ENCODE measurements around the gene TCP10L. TPM values are rescaled to one million over a fixed set of nuclear protein-coding genes. Genes with fewer than 3 reads are reported as not detected.

The TCP10L gene
- total RNA-seq, 2 experiments from 2014 or later, result 0.34 to 0.41 TPM

DNA sequence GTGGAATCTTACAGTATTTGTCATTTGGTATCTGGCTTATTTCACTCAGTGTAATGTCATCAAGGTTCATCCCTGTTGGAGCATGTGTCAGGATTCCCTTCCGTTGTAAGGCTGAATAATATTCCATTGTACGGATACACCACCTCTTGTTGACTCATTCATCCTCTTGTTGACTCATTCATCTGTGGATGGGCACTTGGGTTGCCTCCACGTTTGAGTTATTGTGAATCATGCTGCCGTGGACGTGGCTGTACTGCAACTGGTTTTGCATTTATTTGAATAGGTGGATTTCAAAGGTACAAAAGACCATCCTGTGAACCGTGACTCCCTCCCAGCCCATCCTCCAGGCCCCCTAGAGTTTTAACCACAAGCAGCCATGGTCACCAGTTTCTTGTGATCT, 11.9 kb upstream of the TCP10L start:
- Mint-ChIP-seq H3K27ac (no peak overlapping the region), H3K36me3 (ENCODE audit: low read depth) (peaks cover 24% of the 10 kb centered on the region), H3K4me3 (no peak overlapping the region), H3K27me3 (no peaks in the 10 kb centered on the region), H3K4me1 (ENCODE audit: low read depth) (no peaks in the 10 kb centered on the region), H3K9me3 (no peaks in the 10 kb centered on the region)
- no peaks in the 10 kb centered on the region for H3K27me3 ChIP-seq (ENCODE audit: control insufficient read depth in 1 of 2, insufficient read depth in 2 of 2, low read length in 2 of 2)
- DNase-seq (no peak), ATAC-seq (ENCODE audit: poor library complexity) (no peak)
- H3K9me3 ChIP-seq (ENCODE audit: control insufficient read depth in 1 of 2, insufficient read depth in 1 of 2, low read length in 2 of 2), result no peaks in the 10 kb centered on the region
- no peak overlapping the region for H3K27ac ChIP-seq (ENCODE audit: low read depth in 1 of 2, low read length in 2 of 2)
- H3K4me1 ChIP-seq (ENCODE audit: insufficient read depth, low read length), result no peaks in the 10 kb centered on the region
- ChIA-PET POLR2A (no interaction called here), CTCF (no interaction called here)
- intact Hi-C loops (cut with DNase I, micrococcal nuclease), result loop anchor here in 1 of 2 experiments (5.0 kb wide), 1 partner anchor 810 kb away; no protein-coding TSS in a partner anchor
- TF ChIP-seq CTCF (IDR thresholded peaks at IDR 0.05), result no peak
- H3K36me3 ChIP-seq (ENCODE audit: insufficient read depth, low read length), result peaks cover 13% of the 10 kb centered on the region
- no peak overlapping the region for H3K4me3 ChIP-seq (ENCODE audit: low read length)

DNA sequence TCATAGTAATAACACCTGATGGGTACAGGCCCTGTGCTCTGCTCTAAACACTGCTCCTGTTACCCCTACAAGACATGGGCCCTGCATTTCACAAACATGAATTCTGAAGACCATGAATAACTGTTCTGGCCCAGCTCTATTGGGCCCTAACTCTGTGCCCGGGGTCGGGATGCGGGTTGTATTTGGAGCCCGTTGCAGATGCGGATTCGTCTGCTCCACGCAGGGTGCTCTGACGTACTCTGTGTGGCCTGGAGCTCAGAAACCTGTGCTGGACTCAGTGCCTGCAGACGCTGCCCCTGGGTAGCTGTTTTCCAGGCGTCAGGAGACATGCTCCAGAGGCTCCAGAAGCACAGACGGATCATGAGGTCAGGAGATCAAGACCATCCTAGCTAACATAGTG, 10.1 kb upstream of the TCP10L start:
- peaks cover 10% of the 10 kb centered on the region for H3K36me3 Mint-ChIP-seq (ENCODE audit: low read depth)
- Histone ChIP-seq H3K27ac (ENCODE audit: low read depth in 1 of 2, low read length in 2 of 2) (no peak overlapping the region), H3K27me3 (ENCODE audit: control insufficient read depth in 1 of 2, insufficient read depth in 2 of 2, low read length in 2 of 2) (no peaks in the 10 kb centered on the region), H3K4me1 (ENCODE audit: insufficient read depth, low read length) (no peaks in the 10 kb centered on the region), H3K36me3 (ENCODE audit: insufficient read depth, low read length) (peaks cover 5% of the 10 kb centered on the region), H3K9me3 (ENCODE audit: control insufficient read depth in 1 of 2, insufficient read depth in 1 of 2, low read length in 2 of 2) (no peaks in the 10 kb centered on the region), H3K4me3 (ENCODE audit: low read length) (no peak overlapping the region)
- DNase-seq (no peak), ATAC-seq (ENCODE audit: poor library complexity) (no peak)
- no peak for TF ChIP-seq CTCF (IDR thresholded peaks at IDR 0.05)
- no peaks in the 10 kb centered on the region for H3K4me1 Mint-ChIP-seq (ENCODE audit: low read depth)
- no peaks in the 10 kb centered on the region for H3K27me3 Mint-ChIP-seq
- no peak overlapping the region for H3K4me3 Mint-ChIP-seq
- H3K9me3 Mint-ChIP-seq, result no peaks in the 10 kb centered on the region
- intact Hi-C loops (cut with DNase I, micrococcal nuclease), result loop anchor here in 1 of 2 experiments (5.0 kb wide), 1 partner anchor 808 kb away; no protein-coding TSS in a partner anchor
- no peak overlapping the region for H3K27ac Mint-ChIP-seq
- ChIA-PET POLR2A (no interaction called here), CTCF (no interaction called here)

DNA sequence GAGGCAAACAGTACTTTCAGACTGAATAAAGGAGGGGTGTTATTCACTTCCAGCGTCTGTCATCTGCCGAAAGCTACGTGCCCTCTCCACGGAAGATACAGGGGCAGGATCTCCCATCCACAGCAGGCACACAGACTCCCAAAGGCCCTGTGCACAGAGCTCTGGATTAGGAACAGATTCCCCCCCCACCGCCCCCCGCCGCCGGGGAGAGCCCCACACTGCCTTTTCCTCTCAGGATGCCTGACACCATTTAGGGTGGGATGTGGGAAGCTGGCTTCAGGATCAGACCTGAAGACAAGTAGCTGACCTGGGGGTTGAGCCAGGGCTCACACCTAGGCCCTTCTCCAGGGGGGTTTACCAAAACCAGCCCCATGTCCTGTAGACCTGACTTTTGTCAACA, 8.4 kb upstream of the TCP10L start:
- no peaks in the 10 kb centered on the region for H3K27me3 ChIP-seq (ENCODE audit: control insufficient read depth in 1 of 2, insufficient read depth in 2 of 2, low read length in 2 of 2)
- no peaks in the 10 kb centered on the region for H3K36me3 Mint-ChIP-seq (ENCODE audit: low read depth)
- POLR2A ChIA-PET, result no interaction called here
- ATAC-seq (ENCODE audit: poor library complexity) (no peak), DNase-seq (no peak)
- CTCF ChIA-PET, result no interaction called here
- intact Hi-C loops (cut with DNase I, micrococcal nuclease), result no loop called here
- no peaks in the 10 kb centered on the region for H3K27me3 Mint-ChIP-seq
- H3K4me3 ChIP-seq (ENCODE audit: low read length), result no peak overlapping the region
- H3K9me3 ChIP-seq (ENCODE audit: control insufficient read depth in 1 of 2, insufficient read depth in 1 of 2, low read length in 2 of 2), result no peaks in the 10 kb centered on the region
- no peak overlapping the region for H3K27ac Mint-ChIP-seq
- no peaks in the 10 kb centered on the region for H3K36me3 ChIP-seq (ENCODE audit: insufficient read depth, low read length)
- H3K4me1 Mint-ChIP-seq (ENCODE audit: low read depth), result no peaks in the 10 kb centered on the region
- no peaks in the 10 kb centered on the region for H3K4me1 ChIP-seq (ENCODE audit: insufficient read depth, low read length)
- no peak for TF ChIP-seq CTCF (IDR thresholded peaks at IDR 0.05)
- no peaks in the 10 kb centered on the region for H3K9me3 Mint-ChIP-seq
- H3K27ac ChIP-seq (ENCODE audit: low read depth in 1 of 2, low read length in 2 of 2), result no peak overlapping the region
- no peak overlapping the region for H3K4me3 Mint-ChIP-seq

All from CD4-positive, alpha-beta T cell (primary cell).